Skin of body (tissue), 2 donors: ENCODE data around the gene HOXD8. TPM values are rescaled to one million over a fixed set of nuclear protein-coding genes. Genes with fewer than 3 reads are reported as not detected.

Source experiments
- DNase-seq: peaks from one replicate; lab custom pipeline; 2025; lab: John Stamatoyannopoulos, UW
- total RNA-seq: library from RNA; depleted of rRNA; stranded (reverse); fragments of >200 nt; gene quantifications from one replicate; pipeline ENCODE4 v1.2.3, GENCODE V29; 2014

The HOXD8 gene
- 17.0 TPM for total RNA-seq

- DNase-seq: peak; percentile 67
Measured at GRCh38 chr2:176128982-176129796, at the start of gene HOXD8. Gene HOXD8 (plus strand): TSS chr2:176129705. CDS start chr2:176130367, 662 bp downstream.

- DNase-seq: no peak
Measured at GRCh38 chr2:176079831-176080539, 49.5 kb upstream of the HOXD8 start.

- DNase-seq: no peak
Measured at GRCh38 chr2:176080540-176081375, 48.7 kb upstream of the HOXD8 start.

- no peak for DNase-seq
Measured at GRCh38 chr2:176081376-176081836, 48.1 kb upstream of the HOXD8 start.

GRCh38 chr2:176081837-176082524 is 47.5 kb upstream of the HOXD8 start:
- DNase-seq: no peak

- DNase-seq: no peak
Measured at GRCh38 chr2:176082525-176082823, 47.0 kb upstream of the HOXD8 start.

GRCh38 chr2:176082824-176083751 is 46.4 kb upstream of the HOXD8 start:
- no peak for DNase-seq

- DNase-seq: no peak
Measured at GRCh38 chr2:176083796-176084261, 45.7 kb upstream of the HOXD8 start, which contains the start of gene EVX2. Gene EVX2 (minus strand): TSS chr2:176083962. CDS start chr2:176083776, 186 bp downstream.

- no peak for DNase-seq
Measured at GRCh38 chr2:176084611-176085119, 44.8 kb upstream of the HOXD8 start.

GRCh38 chr2:176085120-176085788 is 44.3 kb upstream of the HOXD8 start:
- DNase-seq: no peak

GRCh38 chr2:176085861-176086771 is 43.4 kb upstream of the HOXD8 start:
- DNase-seq: peak; percentile 16

- no peak for DNase-seq
Measured at GRCh38 chr2:176087330-176088047, 42.0 kb upstream of the HOXD8 start.

GRCh38 chr2:176088048-176088936 is 41.2 kb upstream of the HOXD8 start:
- no peak for DNase-seq

GRCh38 chr2:176088937-176089842 is 40.3 kb upstream of the HOXD8 start:
- no peak for DNase-seq

GRCh38 chr2:176089843-176090395 is 39.6 kb upstream of the HOXD8 start:
- no peak for DNase-seq
